HG02973 (cell line): ENCODE results near the gene REN.

Experiments
- ATAC-seq: cut with Tn5 transposase; IDR thresholded peaks from one replicate; pipeline ENCODE4 v1.9.1; 2021; ENCODE audit warnings: moderate library complexity; ENCODE audit not compliant: unreplicated experiment

Gene REN

DNA sequence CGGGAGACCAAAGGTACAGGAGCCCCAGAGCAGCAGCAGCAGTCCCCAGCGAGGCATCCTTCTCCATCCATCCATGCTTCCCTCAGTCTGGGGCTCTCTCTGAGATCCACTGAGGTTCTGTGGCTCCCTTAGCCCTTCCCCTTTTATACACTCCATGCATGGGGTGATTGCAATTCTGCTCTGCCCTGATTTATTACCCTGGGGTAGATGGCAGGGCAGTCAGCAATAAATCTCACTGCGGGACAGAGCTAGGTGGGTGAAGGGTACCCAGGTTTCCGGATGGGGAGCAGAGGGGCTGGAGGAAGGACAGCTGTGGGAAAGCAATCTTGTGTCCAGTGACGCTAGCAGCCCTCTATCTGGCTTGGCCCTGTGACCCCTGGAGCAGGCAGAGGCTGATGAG is at the start of gene REN:
TSS of gene REN (minus strand) at position 119 of the 400 bp plus-strand sequence. CDS start at position 75, 44 bp downstream.
- no peak for ATAC-seq

DNA sequence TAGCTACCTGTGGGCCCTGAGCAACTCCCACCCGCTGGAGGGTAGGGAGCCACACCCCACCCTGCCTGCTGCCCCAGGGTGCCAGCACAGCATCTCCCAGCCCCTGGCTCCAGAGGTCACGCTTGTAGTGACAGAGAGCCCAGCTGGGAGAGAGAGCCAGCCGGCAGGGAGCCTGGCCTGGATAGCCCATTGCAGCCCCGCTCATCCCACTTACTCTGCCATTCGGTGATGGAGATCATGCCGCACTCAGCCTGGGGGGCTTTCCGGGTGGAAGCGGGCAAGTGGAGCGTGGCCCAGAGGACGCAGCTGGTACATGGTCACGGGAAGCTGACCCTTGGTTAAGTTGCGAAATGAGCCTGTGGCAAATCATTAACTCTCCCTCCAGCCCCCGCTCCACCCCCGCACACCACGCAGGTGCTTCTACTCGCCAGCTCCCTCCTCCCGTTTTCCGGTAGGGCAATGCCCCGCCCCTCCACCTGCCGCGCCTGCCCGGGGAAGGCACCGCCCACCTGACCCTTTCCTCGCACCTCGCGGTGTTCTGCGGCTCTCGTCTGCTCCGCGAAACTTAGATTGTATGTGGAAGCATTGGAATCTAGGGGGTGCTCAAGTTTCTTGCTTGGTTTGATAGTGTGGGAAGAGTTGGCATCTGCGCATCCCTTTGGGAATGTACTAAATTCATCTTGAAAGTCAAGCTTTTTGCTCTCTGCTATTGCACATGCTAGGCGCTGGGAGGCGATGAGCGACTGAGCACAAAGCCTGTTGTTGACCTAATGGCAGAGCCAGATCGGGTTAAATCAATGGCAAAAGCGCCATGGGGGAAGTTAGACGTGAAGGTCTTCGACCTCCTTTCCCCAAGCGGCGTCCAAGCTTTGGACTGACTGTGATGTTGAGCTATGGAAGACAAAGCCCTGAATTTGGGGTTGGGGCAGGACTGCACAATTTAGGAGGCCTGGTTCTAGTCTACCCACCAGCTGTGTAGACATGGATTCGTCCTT is 47.8 kb upstream of the REN start, which contains the start of gene GOLT1A:
TSS of gene GOLT1A (minus strand) at position 321 of the 995 bp plus-strand sequence. CDS start at position 239, 82 bp downstream.
- peak; percentile 59 for ATAC-seq

DNA sequence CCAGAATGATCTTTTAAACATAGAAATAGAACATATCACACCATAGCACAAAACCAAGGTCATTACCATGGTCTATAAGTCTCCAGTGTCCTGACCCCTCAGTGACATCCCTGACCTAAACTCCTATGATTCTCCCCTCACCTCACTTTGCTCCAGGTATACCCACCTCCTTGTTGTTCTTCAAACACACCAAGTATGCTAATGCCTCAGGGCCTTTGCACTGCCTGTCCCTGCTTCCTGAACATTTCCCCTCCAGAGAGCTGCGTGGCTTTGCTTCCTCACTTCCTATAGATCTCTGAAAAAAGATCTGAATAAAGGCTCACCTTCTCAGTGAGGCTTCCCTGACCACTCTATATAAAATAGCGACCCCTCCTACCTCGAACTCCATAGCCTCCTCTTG is 46.6 kb upstream of the REN start:
- no peak for ATAC-seq

DNA sequence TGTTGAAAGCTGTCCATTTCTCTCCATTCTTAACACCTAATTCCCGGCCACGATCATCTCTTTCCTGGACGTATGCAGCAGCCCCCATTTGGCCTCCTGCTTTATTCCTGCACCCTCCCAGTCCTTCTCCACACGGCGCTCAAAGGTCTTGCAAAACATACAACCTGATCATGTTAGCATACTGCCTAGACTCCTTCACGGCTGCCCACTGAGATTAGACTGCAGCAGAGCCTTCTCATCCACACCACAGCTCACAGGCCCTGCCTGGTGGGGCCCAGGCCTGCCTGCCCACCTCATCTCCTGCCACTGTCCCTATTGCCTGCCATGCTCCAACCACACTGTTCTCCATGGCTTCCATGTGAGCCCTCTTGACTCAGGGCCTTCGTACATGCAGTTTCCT is 44.9 kb upstream of the REN start:
- no peak for ATAC-seq

DNA sequence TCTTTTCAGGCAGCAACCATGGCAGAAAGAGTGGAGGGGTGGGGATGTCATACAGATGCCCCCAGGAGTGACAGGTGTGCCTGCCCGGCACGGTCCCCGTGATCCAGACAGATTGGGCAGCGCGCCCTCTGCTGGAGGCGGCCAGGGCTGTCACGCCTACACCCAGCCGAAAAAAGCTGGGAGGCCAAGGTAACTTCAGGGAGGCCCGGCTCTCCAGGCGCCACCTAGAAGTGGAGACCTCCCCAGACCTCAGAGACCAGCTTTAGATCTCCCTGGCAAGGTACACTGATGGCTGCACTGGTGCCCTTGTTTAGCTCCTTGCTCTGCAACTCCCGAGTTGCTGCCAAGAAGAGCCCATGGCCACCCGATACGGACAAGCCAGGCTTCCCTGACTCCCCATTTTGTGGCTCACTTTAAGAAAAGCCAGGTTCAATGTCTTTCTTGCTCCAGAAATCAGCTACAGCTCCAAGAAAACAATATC is 41.0 kb upstream of the REN start:
- ATAC-seq = no peak

DNA sequence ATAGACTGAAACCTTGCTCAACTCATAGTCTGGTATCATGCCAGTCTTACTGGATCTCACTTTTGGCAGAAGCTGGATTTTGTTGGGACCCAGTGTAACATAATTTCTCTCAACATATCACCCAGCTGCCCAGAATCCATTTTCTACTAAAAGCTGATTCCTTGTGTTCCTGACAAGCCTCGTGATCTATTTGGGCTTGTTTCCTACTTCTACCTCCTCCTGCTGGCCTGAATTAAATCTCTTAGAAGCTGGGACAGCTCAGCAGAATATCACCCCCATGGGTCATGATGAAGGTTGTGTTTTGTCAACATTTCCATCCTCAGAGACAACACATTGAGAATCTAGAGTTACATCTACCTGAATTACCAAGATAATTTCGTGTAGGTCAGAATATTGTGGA is 40.0 kb upstream of the REN start:
- ATAC-seq = no peak

DNA sequence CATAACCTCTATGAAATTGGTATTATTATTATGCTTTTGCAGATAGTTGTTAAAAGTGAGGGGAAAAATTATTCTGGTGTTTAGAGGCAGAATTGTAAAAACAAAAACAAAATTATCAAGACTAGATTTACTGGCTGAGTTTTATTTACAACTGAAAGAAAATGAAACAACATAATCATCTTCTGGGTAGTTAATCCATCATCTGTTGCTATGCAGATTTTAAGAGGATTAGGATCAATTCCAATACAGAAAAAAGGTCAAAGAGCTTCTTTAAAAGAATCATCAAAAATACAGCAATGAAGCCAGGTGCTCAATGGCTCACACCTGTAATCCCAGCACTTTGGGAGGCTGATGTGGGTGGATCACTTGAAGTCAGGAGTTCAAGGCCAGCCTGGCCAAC is 39.3 kb upstream of the REN start:
- no peak for ATAC-seq

DNA sequence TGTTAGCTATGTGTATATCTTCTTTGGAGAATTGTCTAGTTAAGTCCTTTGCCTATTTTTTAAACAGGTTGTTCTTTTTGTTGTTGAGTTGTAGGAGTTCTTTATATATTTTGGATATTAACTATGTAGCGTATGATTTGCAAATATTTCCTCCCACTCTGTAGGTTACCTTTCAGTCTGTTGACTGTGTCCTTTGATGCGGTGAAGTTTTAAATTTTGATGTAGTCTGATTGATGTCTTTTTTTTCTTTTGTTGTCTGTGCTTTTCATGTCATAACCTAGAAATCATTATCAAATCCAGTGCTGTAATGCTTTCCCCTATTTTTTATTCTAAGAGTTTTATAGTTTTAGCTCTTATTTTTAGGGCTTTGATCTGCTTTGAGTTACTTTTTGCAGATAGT is 38.8 kb upstream of the REN start:
- ATAC-seq = no peak

DNA sequence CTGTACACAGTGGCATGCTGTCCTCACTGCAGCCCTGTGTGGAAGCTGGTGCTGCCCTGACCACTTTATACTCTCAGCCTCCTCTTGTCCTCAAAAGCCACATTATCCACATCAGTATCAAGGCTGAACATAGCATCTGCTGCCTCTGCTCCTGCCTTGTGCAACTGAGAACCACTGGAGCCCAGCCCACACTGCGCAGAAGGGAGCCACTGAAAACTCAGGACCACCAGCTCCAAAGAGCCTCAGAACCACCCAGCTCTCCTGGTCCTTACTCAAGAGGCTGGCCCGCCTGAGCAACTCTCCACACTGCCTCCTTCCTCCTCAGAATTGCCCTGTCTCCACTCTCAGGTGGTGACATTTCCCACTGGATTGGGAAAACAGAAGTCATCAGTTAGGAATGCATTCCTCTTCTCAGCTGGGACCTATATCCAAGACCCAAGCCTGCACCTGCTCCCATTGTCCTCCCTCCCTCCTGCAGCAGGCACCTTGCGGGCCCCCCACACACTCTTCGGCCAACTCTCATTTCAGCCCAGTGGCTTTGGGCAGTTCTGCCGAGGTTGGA is 37.1 kb upstream of the REN start:
- no peak for ATAC-seq

DNA sequence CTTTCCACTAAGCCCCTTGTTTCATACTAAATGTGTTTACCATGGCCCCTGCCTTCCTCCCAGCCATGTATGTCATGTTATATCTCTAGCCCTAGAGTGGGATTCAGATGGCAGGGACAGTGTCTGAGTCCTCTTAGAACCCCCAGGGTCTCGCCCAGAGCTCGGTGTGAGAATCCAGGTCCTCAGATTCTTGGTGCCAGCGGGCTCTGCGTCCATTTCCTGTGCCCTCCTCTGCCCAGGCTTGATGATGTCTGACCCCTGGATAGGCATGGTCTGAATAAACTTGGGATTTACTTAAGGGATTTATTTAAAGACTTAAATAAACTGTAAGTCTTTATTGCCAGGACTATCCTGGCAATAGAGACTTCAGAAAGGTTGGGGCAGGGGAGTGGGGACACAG is 36.3 kb upstream of the REN start:
- ATAC-seq = no peak

DNA sequence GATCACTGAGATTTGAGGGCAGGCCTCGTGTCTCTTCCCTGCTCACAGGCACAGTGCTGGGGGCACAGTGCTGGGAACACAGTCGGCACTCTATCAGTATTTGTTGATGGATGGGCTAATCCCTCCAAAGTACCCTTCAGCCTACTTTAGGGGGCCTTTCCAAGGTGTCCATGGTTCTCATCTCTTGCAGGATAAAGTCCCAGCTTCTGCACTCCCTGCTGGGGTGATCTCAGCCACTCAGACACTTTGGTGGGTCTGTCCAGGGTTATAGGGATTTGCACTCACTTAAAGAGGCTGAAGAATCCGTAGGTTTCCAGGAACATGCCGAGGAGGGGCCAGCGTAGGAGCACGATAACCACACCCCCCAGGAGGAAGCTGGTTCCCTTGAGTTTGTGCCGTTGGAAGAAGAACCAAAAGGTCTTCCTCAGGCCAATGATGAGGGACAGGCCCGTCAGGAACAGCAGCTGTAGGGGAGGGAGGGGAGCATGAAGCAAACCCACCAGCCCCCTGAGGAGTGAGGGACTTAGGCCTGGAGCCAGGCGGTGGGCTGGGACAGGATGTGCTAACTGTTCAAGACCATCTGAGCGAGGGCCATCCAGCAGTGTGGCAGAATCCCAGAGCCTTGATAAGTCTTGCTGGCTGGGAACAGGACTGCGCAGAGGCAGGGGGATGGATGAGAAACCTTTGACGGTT is 35.4 kb upstream of the REN start:
- no peak for ATAC-seq

DNA sequence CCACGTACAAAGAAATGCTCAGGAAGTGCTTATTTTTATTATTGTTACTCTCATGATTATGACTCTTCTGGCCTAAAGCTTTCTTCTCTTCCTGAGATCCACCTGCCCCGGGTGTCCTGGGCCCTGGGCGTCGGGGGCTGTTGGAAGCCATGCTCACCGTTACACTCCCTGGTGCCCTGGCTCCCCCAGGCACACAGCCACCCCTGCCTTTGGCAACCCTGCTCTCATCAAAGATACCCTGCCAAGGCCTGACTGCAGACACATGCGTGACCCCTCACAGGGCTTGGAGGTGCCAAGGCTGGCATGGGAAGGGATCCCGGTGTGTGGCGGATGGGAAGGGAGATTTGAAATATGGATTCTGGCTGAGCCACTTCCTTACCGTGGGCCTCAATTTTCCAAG is 33.4 kb upstream of the REN start:
- ATAC-seq = no peak

DNA sequence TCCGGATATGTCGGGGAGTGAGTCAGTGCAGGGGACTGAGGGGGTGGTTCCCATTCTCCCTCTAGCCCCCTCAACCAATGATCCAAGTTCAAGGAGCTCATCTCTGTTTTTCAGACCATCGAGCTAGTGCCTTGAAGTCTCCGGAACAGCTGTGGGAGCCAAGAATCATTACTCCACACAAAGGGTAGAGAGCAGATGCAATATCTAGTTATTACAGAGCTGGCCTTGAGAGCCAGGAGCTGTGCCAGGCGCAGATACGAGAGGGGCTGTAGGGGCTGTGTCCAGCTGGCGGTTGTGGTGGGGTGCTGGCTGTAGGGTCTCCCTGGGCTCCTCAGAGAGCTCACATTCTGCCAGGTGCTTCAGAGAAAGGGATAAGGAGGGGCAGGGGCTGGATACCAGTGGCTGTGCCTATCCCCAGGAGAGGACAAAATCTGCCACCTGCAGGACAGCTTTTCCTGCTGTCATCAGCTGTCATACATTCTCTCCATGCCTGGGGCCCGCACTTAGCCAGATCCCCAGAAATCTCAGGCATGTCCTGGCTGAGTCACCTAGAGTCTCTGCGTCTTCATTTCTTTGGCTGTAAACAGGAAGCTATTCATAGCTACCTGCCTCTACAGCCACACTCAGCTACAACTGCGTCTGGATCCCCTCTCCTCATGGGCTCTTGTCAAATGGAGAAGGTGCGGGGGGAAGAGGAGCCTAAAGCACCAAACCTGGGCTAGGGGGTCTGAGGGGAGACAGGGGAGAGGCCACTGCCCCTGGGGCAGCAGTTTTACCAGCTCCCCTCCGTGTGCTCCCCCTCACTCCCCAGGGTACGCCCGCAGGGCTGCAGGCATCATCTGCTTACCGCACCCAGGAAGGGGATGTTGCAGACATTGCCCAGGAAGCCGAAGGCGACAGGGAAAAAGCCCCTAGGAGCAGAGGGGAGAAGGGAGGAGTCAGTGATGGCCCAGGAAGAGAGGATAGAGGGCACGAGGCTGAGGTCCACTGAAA is 32.5 kb upstream of the REN start:
- ATAC-seq = no peak

DNA sequence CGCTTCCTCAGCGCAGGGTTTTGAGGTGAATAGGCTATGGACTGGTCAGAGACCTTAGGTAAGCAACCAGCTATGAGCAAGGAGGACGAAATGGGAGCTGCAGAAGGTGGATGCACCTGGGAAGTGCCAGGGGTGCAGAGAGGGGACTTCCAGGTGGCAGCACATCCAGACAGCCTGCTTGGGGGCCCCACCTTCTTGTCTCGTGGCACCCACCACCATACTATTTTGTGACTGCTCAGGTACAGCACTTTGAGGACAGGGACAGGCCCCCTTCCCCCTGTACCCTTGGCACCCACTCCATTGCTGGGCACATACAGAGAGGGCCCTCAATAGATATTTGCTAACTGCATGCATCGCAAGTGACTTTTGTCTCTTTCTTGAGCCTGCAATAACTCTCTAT is 30.9 kb upstream of the REN start:
- no peak for ATAC-seq

DNA sequence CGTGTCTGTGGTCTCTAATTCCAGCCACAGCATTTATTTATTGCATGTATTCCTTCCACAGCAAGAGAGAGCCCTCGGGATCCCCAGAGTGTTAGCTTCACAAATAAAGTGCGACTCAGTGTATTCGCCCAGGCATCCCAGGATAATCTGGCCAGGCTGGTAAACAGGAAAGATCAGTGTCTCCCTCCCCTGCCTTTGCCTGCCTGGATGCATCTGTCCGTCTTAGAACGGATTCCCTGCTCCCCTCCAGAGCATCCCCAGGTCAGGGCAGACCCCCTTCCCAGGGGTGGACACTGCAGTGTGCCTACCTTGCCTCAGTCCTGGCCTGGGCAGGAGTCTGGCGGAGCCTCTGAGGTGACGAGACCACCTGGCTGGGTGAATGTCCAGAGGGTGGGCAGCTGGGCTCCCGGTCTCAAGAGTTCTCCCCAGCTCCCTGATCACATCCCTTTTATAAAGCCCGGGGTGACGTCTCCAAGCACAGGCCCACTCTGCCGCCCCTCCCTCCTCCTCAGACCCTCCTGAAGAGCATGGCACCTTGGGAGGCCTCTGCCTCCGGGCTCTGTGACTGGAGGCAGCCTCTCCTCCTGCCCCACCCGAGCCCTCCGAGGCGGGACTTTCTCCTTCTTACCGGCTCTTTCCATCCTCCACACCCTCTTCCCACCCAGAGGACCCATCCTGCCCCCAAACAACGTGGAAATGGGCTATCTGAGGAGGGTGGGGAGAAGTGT is 30.1 kb upstream of the REN start, which contains the start of gene KISS1:
TSS of gene KISS1 (minus strand) at position 424 of the 728 bp plus-strand sequence. CDS start 3,615 bp downstream, outside the sequence.
- no peak for ATAC-seq

DNA sequence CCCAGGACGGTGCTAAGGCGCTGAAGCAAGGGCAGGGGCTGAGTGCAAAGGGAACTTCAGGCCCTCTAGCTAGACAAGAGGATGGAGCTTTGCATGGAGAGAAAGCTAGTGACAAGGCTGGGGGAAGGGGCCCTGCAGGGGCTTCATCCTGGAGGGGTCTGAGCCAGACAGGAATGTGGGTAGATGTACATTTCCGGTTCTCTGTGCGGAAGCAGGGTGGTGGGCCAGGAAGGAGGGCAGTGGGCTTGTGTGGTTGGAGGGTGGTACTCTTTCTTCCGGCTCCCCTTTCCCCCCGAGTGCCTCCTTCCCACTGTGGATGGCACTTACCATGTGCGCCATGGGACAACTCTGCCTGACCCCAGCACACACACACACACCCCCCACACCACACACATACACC is 28.6 kb upstream of the REN start:
- no peak for ATAC-seq

DNA sequence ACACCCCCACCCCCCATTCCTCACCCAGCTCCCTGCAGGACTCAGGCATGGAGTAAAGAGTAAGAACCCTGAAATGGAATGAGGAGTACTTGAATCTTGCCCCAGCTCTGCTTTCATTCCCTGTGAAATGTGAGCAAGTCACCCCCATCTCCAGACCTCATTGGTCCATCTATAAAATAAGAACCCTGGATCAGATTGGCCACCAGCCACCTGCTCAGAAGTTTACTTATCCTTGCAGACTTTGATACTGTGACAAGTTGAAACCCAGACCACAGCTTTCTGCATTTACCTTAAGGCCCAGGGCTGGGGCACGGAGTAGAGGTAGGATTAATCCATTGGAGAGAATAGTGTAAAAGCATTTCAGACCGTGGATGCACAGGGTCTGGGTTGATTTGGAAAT is 27.9 kb upstream of the REN start:
- ATAC-seq = no peak

DNA sequence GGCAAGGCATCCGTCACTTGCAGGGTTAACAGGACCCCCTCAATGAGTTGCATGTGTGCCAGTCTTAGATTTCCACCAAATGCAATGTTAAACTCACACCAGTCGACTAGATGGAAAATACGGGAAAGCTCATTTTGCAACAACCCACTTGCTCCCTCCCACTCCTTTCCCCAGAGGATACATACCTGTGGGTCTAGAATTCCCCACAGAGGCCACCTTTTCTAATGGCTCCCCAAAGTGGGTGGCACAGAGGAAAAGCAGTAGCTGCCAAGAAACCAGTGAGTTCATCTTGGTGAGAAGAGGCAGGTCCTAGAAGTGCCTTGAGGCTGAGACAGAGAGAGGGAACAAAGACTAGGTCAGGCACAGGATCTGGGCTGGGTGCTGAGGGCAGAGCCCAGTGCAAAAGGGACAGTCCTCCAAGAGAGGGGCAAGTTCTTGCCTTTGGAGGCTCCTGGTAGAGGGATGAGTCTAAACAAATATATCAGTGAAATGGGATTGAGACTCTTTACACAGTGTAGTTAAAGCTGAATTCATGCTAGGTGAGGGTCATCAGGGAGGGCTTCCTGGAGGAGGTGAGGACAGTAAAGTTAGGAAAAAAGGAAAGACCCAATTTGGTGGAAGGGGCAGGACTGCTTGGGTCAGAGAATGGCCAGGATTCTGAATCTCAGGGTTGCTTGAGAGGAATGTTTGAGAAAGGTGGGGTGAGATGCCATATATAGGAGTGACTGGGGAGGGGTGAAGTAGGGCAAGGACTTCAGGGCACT is 26.6 kb upstream of the REN start:
- no peak for ATAC-seq

DNA sequence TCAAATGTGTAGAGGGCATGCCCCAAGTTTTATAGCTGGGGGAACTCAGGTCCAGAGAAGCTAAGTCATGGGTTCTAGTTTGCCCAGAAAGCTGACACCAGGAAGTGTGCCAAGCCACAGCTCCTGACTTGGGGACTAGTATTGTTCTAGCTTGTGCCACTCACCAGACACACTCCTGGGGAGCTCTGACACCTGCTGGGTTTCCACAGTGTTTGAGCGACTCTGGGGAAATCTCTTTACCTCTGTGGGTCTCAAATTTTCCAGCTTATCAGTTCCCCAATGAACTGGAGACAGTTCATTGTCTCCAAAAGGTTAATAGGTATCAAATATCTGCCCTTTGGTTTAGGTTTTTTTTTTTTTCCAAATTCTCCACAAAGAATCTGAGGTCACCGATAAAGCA is 25.9 kb upstream of the REN start:
- no peak for ATAC-seq
